ENCODE results near the gene WDFY4.

The WDFY4 gene

GRCh38 chr10:48656914-48657305, 27.8 kb upstream of the WDFY4 start:
- DNase-seq: no peak

GRCh38 chr10:48657416-48657815, 27.3 kb upstream of the WDFY4 start:
- DNase-seq: no peak

GRCh38 chr10:48658243-48658974, 26.3 kb upstream of the WDFY4 start:
- DNase-seq: peak; percentile 47

- no peak for DNase-seq
These were observed 25.8 kb upstream of the WDFY4 start for GRCh38 chr10:48658975-48659269.

- DNase-seq: no peak
These were observed 24.9 kb upstream of the WDFY4 start for GRCh38 chr10:48659790-48660189.

- no peak for DNase-seq
These were observed 23.2 kb upstream of the WDFY4 start for GRCh38 chr10:48661441-48661840.

- DNase-seq: no peak
These were observed 16.6 kb upstream of the WDFY4 start for GRCh38 chr10:48667960-48668590.

GRCh38 chr10:48670978-48671913, 13.4 kb upstream of the WDFY4 start:
- no peak for DNase-seq

GRCh38 chr10:48671914-48672595, 12.6 kb upstream of the WDFY4 start:
- DNase-seq: no peak

- DNase-seq: no peak
These were observed 11.9 kb upstream of the WDFY4 start for GRCh38 chr10:48672596-48673265.

GRCh38 chr10:48677625-48678024, 7.0 kb upstream of the WDFY4 start:
- no peak for DNase-seq

- no peak for DNase-seq
These were observed 6.6 kb upstream of the WDFY4 start for GRCh38 chr10:48678041-48678440.

- no peak for DNase-seq
These were observed 2.9 kb upstream of the WDFY4 start for GRCh38 chr10:48681740-48682139.

- DNase-seq: no peak
These were observed 2.4 kb upstream of the WDFY4 start for GRCh38 chr10:48682265-48682664.

- no peak for DNase-seq
These were observed 1.2 kb upstream of the WDFY4 start for GRCh38 chr10:48683424-48683823.

GRCh38 chr10:48683868-48684267, 805 bp upstream of the WDFY4 start:
- no peak for DNase-seq

- DNase-seq: no peak
These were observed 246 bp upstream of the WDFY4 start for GRCh38 chr10:48684463-48684791.

GRCh38 chr10:48685731-48686130, 1.1 kb downstream of the WDFY4 start:
- DNase-seq: no peak

- DNase-seq: no peak
These were observed 6.4 kb downstream of the WDFY4 start for GRCh38 chr10:48690791-48691660.

GRCh38 chr10:48691812-48692528, 7.3 kb downstream of the WDFY4 start:
- DNase-seq: peak; percentile 50

- DNase-seq: no peak
These were observed 8.1 kb downstream of the WDFY4 start for GRCh38 chr10:48692748-48693147.

Measured in NCI-H748 treated with DMSO at 0.1 percent for 48 hours (cell line).